GM12801 (cell line): ENCODE measurements around the gene IQSEC1.

Source experiments
- TF ChIP-seq, protein P1 (sequence below): IDR thresholded peaks from one replicate; pipeline ENCODE4 v1.5.1; 2011; ENCODE audit warnings: control low read depth; ENCODE audit not compliant: insufficient read length; ENCODE audit errors: extremely low read depth

Gene IQSEC1

DNA sequence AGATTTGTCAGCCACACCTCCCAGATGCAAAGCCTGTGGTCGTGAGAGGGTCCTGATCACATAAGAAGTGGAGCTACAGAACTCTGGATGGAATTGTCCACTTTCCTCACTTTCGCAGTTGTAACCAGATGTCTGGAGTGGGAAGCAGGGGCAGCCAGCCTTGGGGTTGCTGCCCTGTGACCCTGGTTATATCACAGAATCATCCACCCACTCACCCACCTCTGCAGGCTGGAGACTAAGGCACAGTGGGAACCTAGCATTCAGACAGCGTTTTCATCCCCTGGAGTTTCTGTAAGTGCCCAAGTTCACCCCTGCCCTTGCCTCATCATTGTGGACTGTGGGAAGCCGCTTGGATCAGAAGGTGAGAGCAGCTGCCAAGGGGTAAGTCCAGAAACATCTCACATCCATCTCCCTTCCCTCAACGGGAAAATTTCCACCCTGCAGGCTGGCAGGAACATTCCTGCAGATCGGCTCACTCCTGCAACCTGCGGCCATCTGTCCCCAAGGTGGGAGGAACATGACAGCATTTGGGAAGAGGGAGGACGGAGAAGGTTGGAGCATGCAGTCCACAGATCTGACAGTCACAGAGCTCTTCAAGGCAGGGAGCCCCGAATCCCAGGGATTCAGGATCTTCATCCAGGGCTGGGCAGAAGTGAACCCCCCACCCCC lies 2.9 kb upstream of the IQSEC1 start:
- TF ChIP-seq, protein P1, sequence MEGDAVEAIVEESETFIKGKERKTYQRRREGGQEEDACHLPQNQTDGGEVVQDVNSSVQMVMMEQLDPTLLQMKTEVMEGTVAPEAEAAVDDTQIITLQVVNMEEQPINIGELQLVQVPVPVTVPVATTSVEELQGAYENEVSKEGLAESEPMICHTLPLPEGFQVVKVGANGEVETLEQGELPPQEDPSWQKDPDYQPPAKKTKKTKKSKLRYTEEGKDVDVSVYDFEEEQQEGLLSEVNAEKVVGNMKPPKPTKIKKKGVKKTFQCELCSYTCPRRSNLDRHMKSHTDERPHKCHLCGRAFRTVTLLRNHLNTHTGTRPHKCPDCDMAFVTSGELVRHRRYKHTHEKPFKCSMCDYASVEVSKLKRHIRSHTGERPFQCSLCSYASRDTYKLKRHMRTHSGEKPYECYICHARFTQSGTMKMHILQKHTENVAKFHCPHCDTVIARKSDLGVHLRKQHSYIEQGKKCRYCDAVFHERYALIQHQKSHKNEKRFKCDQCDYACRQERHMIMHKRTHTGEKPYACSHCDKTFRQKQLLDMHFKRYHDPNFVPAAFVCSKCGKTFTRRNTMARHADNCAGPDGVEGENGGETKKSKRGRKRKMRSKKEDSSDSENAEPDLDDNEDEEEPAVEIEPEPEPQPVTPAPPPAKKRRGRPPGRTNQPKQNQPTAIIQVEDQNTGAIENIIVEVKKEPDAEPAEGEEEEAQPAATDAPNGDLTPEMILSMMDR = no peak

GRCh38 chr3:13075318-13075717 lies 2.1 kb upstream of the IQSEC1 start:
- TF ChIP-seq, protein P1 = no peak

DNA sequence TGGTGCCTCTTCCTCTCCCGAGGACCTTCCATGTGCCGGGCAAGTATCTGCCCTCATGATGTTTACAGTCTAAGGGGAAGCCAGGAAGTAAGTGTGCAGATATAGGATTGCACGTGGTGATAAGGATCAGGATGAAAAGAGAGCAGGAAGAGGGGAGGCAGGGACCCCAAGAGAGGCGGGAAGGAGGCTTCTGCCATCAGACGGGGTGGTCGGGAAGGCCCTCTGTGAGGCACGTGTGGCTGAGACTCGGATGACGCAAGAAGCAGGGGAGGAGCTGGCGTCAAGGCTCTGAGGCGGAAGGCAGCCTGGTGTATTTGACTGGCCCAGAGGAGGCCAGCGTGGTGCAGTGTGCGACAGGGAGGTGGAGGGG lies 762 bp upstream of the IQSEC1 start:
- TF ChIP-seq, protein P1 = no peak

- TF ChIP-seq, protein P1 = no peak
Observed at GRCh38 chr3:13072600-13073325, 466 bp downstream of the IQSEC1 start.

GRCh38 chr3:13072239-13072599 lies 1.0 kb downstream of the IQSEC1 start:
- TF ChIP-seq, protein P1 = no peak

DNA sequence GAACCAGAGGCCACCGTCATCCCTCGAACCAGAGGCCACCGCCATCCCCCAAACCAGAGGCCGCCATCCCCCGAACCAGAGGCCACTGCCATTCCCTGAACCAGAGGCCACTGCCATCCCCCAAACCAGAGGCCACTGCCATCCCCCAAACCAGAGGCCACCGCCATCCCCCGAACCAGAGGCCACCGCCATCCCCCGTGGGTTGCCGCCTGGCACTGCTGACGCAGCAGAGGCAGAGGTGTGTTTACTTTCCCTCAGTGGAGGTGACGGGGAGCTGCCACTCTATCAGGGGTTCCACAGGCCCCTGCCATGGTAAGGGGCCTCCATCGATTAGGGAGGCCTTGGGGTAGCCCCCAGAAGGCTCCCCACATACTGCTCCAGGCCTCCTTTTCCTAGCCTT lies 1.5 kb downstream of the IQSEC1 start:
- TF ChIP-seq, protein P1 = no peak

DNA sequence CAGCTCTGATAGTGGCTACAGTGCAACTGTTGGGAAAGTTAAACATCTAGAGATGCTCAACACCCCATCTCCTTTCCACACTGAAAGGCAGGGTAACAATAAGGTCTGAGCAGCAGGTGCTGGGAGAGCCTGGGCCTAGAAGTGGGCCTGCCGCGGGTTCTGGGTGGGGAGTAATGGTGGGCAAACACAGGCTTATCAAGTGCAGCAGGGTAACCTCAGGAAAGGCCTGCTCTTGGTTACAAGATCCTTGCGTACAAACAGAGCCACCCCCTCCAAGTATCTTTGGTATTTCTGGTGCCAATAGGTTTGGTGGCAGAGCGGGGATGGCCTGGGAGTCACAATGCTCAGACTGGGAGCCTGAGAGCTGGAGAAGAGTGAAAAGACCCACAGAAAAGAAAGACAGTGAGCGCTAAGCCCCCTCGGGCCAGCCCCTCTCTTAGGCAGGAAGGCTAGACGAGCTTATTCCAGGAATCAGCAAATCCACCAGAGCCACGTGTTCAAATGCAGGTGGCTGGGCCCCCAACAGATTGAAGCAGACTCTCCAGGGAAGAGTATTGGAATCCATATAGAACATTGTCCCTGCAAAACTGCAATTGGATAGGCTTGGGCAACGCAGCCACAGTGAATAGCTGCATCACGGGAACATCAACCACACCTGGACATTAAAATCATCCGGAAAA lies 2.7 kb downstream of the IQSEC1 start:
- TF ChIP-seq, protein P1 = no peak
